ENCODE results near the gene OR7C1.
"Not testable (repeated sequence)": the region's sequence is repeated elsewhere in the genome, so short reads cannot be mapped to it uniquely, and the experiment has no call there.

OR7C1 gene

GRCh38 chr19:14835011-14835410 lies at the start of gene OR7C1, which contains the start of gene OR7A5:
OR7C1 (minus strand) TSS chr19:14835185; CDS start chr19:14800136, 35,049 bp downstream.
OR7A5 (minus strand) TSS chr19:14835185; CDS start chr19:14828241, 6,944 bp downstream.
- no peak for DNase-seq

- DNase-seq = no peak
Observed at GRCh38 chr19:14871619-14872230, 36.7 kb upstream of the OR7C1 start.

DNA sequence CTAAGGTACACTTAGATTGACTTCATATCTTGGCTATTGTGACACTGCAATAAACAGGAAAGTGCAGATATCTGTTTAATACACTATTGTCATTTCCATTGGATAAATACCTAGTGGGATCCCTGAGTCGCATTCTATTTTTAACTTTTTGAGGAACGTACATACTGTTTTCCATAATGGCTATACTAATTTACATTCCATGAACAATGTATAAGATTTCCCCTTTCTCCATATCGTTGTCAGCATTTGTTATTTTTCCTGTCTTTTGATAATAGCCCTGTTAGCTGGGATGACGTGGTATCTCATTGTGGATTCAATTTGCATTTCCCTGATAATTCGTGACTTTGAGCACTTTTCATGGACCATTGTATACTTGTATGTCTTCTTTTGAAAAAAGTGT lies 33.5 kb upstream of the OR7C1 start:
- DNase-seq = no peak

- no peak for DNase-seq
Observed at GRCh38 chr19:14848822-14849221, 13.8 kb upstream of the OR7C1 start, which contains the start of gene OR7A10. OR7A10 (minus strand) TSS chr19:14848922; CDS start chr19:14841877, 7,045 bp downstream.

- no peak for DNase-seq
Observed at GRCh38 chr19:14843578-14843977, 8.6 kb upstream of the OR7C1 start.

GRCh38 chr19:14843169-14843568 lies 8.2 kb upstream of the OR7C1 start:
- no peak for DNase-seq

DNA sequence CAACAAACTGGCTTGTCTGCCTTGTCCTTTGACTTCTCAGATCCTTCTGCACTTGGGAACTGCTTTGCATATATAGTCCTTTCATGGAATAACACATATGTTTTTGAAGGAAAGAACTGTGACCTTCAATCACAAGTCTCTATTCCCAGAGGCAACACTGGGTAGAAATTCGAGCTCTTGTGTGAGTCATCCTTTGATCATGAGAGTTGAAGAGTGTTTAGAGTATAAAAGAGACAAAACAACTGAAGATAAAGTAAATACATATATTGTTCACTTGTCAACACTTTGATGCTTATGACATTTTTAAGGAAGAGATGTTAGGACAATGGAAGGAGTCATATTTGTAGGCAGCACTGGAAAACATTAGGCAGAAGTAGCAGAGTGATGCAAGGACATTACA lies 5.2 kb upstream of the OR7C1 start:
- no peak for DNase-seq

DNA sequence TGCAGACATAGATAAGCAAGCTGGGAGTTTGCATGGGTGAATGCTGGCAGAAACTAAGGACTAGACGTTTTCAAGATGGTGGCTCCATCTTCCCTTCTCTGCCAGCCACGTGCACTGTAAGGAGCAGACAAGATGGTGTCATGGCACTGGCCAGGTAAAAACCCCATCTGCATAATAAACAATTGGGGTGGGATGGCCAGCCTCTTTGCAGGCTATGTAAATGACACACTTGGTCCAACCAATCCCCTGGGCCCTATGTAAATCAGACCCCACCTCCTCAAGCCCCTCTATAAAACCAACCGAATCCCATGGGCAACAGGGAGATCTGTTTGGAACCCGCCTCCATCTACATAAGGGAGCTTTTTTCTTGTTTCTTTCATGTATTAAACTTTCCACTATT lies 2.4 kb upstream of the OR7C1 start:
- DNase-seq = no peak

DNA sequence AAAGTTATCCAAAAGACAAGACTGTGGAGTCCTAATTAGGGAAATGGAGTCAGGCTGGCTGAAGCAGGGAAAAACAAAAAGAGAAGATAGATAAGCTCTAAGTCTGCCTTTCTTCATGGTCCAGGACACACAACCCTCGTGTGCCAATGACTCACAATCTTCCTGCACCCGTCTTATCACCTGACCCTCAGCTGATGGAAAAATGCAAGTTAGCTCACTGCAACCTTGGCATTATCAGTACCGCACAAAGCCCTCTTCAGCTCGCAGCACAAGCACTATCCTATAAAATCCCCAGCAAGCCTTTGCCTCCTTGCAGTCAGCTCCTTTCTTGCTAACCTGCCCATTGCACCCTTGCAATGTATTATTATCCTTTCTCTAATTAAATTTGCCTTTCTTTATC lies 4.3 kb downstream of the OR7C1 start:
- DNase-seq = no peak

DNA sequence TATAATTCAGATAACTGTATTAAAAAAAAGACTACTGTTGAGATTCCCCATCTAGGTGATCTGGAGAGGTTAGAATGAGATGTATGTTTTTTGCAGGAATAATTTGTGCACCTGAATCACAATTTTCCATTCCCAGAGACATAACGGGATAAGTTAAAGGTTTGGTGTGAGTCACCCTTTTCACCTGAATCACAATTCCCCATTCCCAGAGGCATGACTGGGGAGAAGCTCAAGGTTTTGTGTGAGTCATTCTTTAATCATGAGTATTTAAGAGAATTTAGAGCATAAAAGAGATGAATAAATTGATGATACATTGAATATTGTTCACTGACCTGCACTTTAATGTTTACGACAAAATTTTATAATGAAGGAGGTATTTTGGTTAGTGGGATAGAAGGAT lies 9.0 kb downstream of the OR7C1 start:
- DNase-seq = no peak

DNA sequence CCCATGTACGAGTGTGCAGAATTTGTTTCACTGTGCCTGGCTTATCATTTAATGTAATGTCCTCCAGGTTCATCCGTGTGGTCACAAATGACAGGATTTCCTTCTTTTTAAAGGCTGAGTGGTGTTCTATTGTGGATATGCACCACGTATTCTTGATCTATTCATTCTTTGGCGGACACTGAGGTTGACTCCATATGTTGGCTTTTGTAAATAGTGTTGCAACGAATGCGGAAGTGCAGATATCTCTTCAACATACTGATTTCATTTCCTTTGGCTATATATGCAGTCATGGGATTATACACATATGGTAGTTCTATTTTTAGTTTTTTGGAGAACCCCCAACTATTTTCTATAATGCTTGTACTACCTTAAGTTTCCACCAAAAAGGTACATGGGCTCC lies 13.0 kb downstream of the OR7C1 start:
- DNase-seq = no peak

GRCh38 chr19:14818588-14818987 lies 16.4 kb downstream of the OR7C1 start:
- no peak for DNase-seq

DNA sequence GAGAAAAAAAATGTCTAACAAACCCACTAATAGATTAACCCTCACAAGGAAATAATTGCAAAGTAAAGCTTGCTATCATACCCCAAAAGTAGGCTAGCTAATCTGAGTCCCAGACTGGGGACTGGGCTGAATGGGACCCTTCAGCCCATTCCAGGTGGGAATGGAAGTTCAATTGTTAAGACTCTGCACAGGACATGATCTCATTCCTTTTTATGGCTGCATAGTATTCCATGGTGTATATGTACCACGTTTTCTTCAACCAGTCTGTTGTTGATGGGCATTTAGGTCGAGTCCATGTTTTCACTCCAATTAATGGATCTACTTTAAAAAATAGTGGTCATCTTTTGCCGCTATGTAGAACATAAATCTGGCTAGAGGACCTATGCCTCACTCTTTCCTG lies 17.9 kb downstream of the OR7C1 start:
- DNase-seq = no peak

DNA sequence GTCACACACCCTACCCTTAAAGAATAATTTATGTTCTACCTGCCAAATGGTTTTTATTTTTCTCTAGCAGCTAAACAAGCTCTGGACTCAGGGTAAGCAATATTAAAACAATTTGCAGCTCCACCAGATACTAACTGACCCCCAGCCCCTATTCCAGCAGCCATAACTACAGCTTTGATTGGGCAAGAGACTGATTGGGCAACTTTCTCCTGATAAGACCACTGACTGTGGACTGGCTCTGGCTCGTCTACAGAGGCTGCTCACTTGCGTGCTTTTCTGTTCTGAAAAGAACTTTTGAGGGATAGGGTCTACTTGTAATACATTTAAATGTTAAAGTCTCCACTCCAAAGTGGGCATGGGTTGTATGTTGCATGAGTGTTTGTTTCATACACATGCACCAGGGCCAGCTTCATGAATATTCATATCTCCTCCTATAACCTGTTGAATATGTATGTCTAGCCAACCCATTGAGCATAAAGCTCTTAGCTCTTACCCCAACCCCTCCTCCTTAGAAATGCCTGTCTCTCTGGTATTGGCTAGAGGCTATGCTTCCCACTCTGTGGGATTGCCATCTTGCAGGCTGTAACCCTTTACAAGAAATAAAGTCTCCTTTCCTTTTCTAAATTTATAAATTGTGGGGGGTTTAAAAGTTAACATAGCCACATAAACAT lies 19.9 kb downstream of the OR7C1 start:
- no peak for DNase-seq

DNA sequence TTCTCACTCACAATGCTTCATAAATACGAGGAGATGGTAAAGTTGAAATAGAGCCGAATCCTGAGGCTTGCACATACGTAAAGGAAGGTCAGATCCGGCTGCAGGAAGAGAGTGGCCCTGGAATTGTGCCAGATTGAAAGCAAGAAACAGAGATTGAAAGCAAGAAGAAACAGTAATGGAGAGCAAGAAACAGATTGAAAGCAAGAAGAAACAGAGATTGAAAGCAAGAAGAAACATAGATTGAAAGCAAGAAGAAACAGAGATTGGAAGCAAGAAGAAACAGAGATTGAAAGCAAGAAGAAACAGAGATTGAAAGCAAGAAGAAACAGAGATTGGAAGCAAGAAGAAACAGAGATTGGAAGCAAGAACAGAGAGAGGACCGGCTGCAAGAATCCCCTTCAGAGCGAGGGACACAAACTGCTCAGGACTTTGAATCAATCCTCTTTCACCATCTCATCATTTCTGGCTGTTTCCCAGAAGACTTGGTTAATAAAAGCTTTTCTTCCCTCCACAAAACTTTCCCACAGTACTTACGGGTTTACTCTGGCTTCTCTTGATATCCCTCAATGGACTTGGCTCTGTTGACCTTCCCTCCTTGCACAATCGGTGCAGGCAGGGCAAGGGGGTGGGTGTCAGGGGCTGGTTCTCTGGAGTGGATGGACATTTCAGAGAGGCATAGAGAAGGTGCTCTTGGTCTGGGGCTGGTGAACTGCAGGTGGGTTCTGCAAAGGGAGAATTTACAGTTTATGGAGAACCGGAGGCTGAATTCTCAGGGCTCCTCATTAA lies 25.5 kb downstream of the OR7C1 start:
- no peak for DNase-seq

- no peak for DNase-seq
Observed at GRCh38 chr19:14804765-14805164, 30.2 kb downstream of the OR7C1 start.

- DNase-seq = no peak
Observed at GRCh38 chr19:14798760-14799159, 36.2 kb downstream of the OR7C1 start.

GRCh38 chr19:14796021-14796420 lies 39.0 kb downstream of the OR7C1 start:
- no peak for DNase-seq

- no peak for DNase-seq
Observed at GRCh38 chr19:14795078-14795721, 39.8 kb downstream of the OR7C1 start.

GRCh38 chr19:14792250-14792649 lies 42.7 kb downstream of the OR7C1 start:
- DNase-seq = not testable (repeated sequence)

DNA sequence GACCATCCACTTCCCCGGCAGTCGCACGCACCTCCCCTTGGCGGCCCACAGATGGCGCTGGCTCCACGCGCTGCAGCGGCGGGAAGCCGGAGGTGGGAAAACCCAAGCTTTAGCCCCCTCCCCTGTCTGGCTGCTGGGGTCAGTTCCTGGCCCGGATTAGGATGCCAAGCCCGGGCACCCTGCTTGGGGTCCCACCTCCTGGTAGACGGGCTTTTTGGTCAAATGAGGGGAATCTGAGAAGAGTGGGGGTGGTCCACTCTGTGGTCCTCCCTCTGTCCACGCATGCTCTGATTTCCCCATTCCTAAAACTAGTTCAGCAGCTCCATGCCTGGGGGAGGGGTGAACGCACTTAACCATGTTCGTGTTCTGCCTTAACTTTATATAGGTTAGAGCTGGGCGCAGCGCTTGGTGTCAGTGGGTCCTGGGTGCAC lies 48.5 kb downstream of the OR7C1 start:
- DNase-seq = no peak

- not testable (repeated sequence) for DNase-seq
Observed at GRCh38 chr19:14785102-14785793, 49.7 kb downstream of the OR7C1 start.

GRCh38 chr19:14784730-14785101 lies 50.3 kb downstream of the OR7C1 start:
- DNase-seq = not testable (repeated sequence)
